Activated CD4-positive, alpha-beta T cell treated with anti-CD3 and anti-CD28 coated beads for 36 hours (primary cell): Measurements from ENCODE around the gene CACNA1D. TPM values are rescaled to one million over a fixed set of nuclear protein-coding genes. Genes with fewer than 3 reads are reported as not detected.
"Not testable (repeated sequence)": the region's sequence is repeated elsewhere in the genome, so short reads cannot be mapped to it uniquely, and the experiment has no call there.

Source experiments
- ATAC-seq: fragments of 200-7000 bp; cut with Tn5 transposase; one replicate; pipeline ENCODE4 v1.10.0; 2021; ENCODE audit warnings: mild to moderate bottlenecking, moderate library complexity
- CTCF ChIA-PET: fragments of 350-600 bp; sonication (Branson Sonifier 250); formaldehyde crosslinking; loops from one replicate; lab custom pipeline; 2021; ENCODE audit warnings: antibody characterized with exemption; lab: Charles Lee
- POLR2A ChIA-PET: fragments of 350-600 bp; sonication (Branson Sonifier 250); formaldehyde crosslinking; loops from one replicate; lab custom pipeline; 2021; ENCODE audit warnings: antibody characterized with exemption, inconsistent platforms; lab: Charles Lee
- DNase-seq: peaks from one replicate; pipeline ENCODE4 v3.0.0-alpha.2; 2020
- H3K27ac Mint-ChIP-seq: one replicate; pipeline ENCODE4 v1.8.0; 2021; ENCODE audit warnings: mixed read lengths
- H3K27me3 Mint-ChIP-seq: one replicate; pipeline ENCODE4 v1.8.0; 2021; ENCODE audit warnings: mixed read lengths
- H3K36me3 Mint-ChIP-seq: one replicate; pipeline ENCODE4 v1.8.0; 2021; ENCODE audit warnings: low read depth, mixed read lengths
- H3K4me1 Mint-ChIP-seq: one replicate; pipeline ENCODE4 v1.8.0; 2021; ENCODE audit warnings: mixed read lengths
- H3K4me3 Mint-ChIP-seq: one replicate; pipeline ENCODE4 v1.8.0; 2021; ENCODE audit warnings: mild to moderate bottlenecking, moderate library complexity, mixed read lengths
- H3K9me3 Mint-ChIP-seq: one replicate; pipeline ENCODE4 v1.8.0; 2021; ENCODE audit warnings: low read depth, mixed read lengths
- intact Hi-C, 2 experiments: fragments of 100-400 bp; cut with DNase I in 1 of 2; cut with micrococcal nuclease in 1 of 2; formaldehyde crosslinking; loops; one replicate each; pipeline versions ENCODE4 v1.14.2 to v1.15.1; 2022 to 2024; cut with DNase I, micrococcal nuclease
- total RNA-seq, 2 experiments: library from RNA; stranded (reverse); gene quantifications; one replicate each; pipeline ENCODE4 v1.2.3, GENCODE V29; 2021

CACNA1D gene
- total RNA-seq, 2 experiments from 2014 or later = 0.21 to 0.33 TPM

DNA sequence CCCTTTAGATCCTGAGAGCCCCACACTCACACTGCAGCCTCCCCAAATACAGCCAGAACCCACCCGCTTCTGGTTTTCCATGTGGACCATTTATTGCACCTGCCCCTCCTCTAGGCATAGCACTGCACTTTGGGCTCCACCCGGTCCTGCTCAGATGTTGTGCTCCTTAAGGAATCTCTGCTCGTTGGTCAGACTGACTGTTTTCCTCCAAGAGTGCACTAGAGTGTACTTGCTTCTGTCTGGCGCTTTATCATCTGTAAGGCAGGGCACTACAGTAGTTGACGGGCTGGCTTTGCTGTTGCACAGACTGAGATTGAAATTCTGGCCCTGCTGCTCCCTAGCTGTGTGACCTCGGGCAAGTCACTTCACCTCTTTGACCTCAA is 124.1 kb downstream of the CACNA1D start:
- ChIA-PET CTCF (no interaction called here), POLR2A (no interaction called here)
- H3K9me3 Mint-ChIP-seq = no peaks in the 10 kb centered on the region
- no peaks in the 10 kb centered on the region for H3K36me3 Mint-ChIP-seq
- intact Hi-C loops = no loop called here
- no peak overlapping the region for H3K4me3 Mint-ChIP-seq
- H3K27me3 Mint-ChIP-seq = peaks cover 15% of the 10 kb centered on the region
- DNase-seq (no peak), ATAC-seq (no peak)
- H3K27ac Mint-ChIP-seq = no peak overlapping the region
- H3K4me1 Mint-ChIP-seq = no peaks in the 10 kb centered on the region

- H3K27me3 Mint-ChIP-seq = peaks cover 17% of the 10 kb centered on the region
- H3K4me3 Mint-ChIP-seq = no peak overlapping the region
- CTCF ChIA-PET = no interaction called here
- intact Hi-C loops = no loop called here
- H3K9me3 Mint-ChIP-seq = no peaks in the 10 kb centered on the region
- ATAC-seq (no peak), DNase-seq (no peak)
- H3K4me1 Mint-ChIP-seq = no peaks in the 10 kb centered on the region
- POLR2A ChIA-PET = no interaction called here
- no peaks in the 10 kb centered on the region for H3K36me3 Mint-ChIP-seq
- H3K27ac Mint-ChIP-seq = no peak overlapping the region
Measured at GRCh38 chr3:53618936-53619335, 124.5 kb downstream of the CACNA1D start.

- no peak overlapping the region for H3K4me3 Mint-ChIP-seq
- intact Hi-C loops = no loop called here
Measured at GRCh38 chr3:53624061-53624857, 129.8 kb downstream of the CACNA1D start.

GRCh38 chr3:53626876-53627275 is 132.5 kb downstream of the CACNA1D start:
- ATAC-seq (no peak), DNase-seq (no peak)
- Mint-ChIP-seq H3K36me3 (no peaks in the 10 kb centered on the region), H3K4me3 (no peak overlapping the region), H3K9me3 (no peaks in the 10 kb centered on the region), H3K27me3 (peaks cover 27% of the 10 kb centered on the region), H3K27ac (no peak overlapping the region), H3K4me1 (no peaks in the 10 kb centered on the region)
- intact Hi-C loops = no loop called here
- ChIA-PET CTCF (no interaction called here), POLR2A (no interaction called here)

More at GRCh38 chr3:53624061-53624857, 129.8 kb downstream of the CACNA1D start:
- ChIA-PET POLR2A (no interaction called here), CTCF (no interaction called here)
- Mint-ChIP-seq H3K36me3 (no peaks in the 10 kb centered on the region), H3K9me3 (no peaks in the 10 kb centered on the region), H3K27me3 (peaks cover 22% of the 10 kb centered on the region), H3K4me1 (no peaks in the 10 kb centered on the region), H3K27ac (no peak overlapping the region)
- DNase-seq (no peak), ATAC-seq (no peak)

GRCh38 chr3:53628536-53629401 is 134.4 kb downstream of the CACNA1D start:
- DNase-seq (no peak), ATAC-seq (no peak)
- intact Hi-C loops = no loop called here
- ChIA-PET CTCF (no interaction called here), POLR2A (no interaction called here)
- no peaks in the 10 kb centered on the region for H3K9me3 Mint-ChIP-seq
- H3K4me1 Mint-ChIP-seq = no peaks in the 10 kb centered on the region
- H3K27me3 Mint-ChIP-seq = peaks cover 25% of the 10 kb centered on the region
- no peak overlapping the region for H3K4me3 Mint-ChIP-seq
- no peaks in the 10 kb centered on the region for H3K36me3 Mint-ChIP-seq
- H3K27ac Mint-ChIP-seq = no peak overlapping the region

GRCh38 chr3:53629402-53629723 is 135.0 kb downstream of the CACNA1D start:
- Mint-ChIP-seq H3K36me3 (no peaks in the 10 kb centered on the region), H3K4me3 (no peak overlapping the region), H3K27me3 (peaks cover 24% of the 10 kb centered on the region), H3K9me3 (no peaks in the 10 kb centered on the region), H3K27ac (no peak overlapping the region), H3K4me1 (no peaks in the 10 kb centered on the region)
- no peak for ATAC-seq
- ChIA-PET CTCF (no interaction called here), POLR2A (no interaction called here)
- no peak for DNase-seq
- intact Hi-C loops = no loop called here

- ChIA-PET POLR2A (no interaction called here), CTCF (interaction anchor here (0.9 kb wide), 1 partner anchor 13 kb away, joined by 3 read pairs; no protein-coding TSS in a partner anchor)
- H3K4me1 Mint-ChIP-seq = no peaks in the 10 kb centered on the region
- no peak overlapping the region for H3K4me3 Mint-ChIP-seq
- H3K36me3 Mint-ChIP-seq = no peaks in the 10 kb centered on the region
- no peak overlapping the region for H3K27ac Mint-ChIP-seq
- intact Hi-C loops = no loop called here
- no peaks in the 10 kb centered on the region for H3K9me3 Mint-ChIP-seq
- no peak for DNase-seq
- H3K27me3 Mint-ChIP-seq = peaks cover 21% of the 10 kb centered on the region
- no peak for ATAC-seq
Measured at GRCh38 chr3:53630547-53630946, 136.1 kb downstream of the CACNA1D start.

GRCh38 chr3:53633197-53633787 is 138.9 kb downstream of the CACNA1D start:
- Mint-ChIP-seq H3K27ac (no peak overlapping the region), H3K36me3 (no peaks in the 10 kb centered on the region), H3K27me3 (peaks cover 23% of the 10 kb centered on the region), H3K4me1 (no peaks in the 10 kb centered on the region), H3K9me3 (no peaks in the 10 kb centered on the region), H3K4me3 (no peak overlapping the region)
- intact Hi-C loops = no loop called here
- ATAC-seq (no peak), DNase-seq (no peak)
- ChIA-PET POLR2A (no interaction called here), CTCF (interaction anchor here (1.0 to 1.2 kb wide), 2 partner anchors 95 to 178 kb away, joined by 3 read pairs; no protein-coding TSS in a partner anchor)

- ATAC-seq (no peak), DNase-seq (no peak)
- Mint-ChIP-seq H3K9me3 (no peaks in the 10 kb centered on the region), H3K4me3 (no peak overlapping the region), H3K4me1 (no peaks in the 10 kb centered on the region), H3K27me3 (peaks cover 19% of the 10 kb centered on the region), H3K36me3 (no peaks in the 10 kb centered on the region), H3K27ac (no peak overlapping the region)
- CTCF ChIA-PET = interaction anchor here (0.5 to 0.6 kb wide), 2 partner anchors 89 to 433 kb away, joined by 3 to 4 read pairs; no protein-coding TSS in a partner anchor
- intact Hi-C loops = no loop called here
- POLR2A ChIA-PET = no interaction called here
Measured at GRCh38 chr3:53635041-53635440, 140.6 kb downstream of the CACNA1D start.

DNA sequence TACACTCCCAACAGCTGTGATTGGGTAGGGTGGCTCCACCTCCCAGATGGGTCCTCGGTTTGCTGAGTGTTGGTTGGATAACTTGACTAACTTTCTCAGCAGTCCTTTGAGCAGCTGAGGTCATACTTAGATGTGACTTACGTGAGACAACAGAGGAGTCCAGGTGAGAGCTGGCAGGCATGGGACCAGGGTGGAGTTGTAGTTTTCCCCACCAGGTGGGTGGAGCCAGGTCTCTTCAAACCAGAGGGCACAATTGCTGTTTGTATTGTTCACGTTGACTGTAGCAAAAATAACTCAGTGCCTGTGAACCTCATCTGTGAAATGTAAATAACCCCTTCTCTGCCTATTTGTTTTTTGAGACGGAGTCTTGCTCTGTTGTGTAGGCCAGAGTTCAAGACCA is 144.4 kb downstream of the CACNA1D start:
- intact Hi-C loops, H3K9me3 Mint-ChIP-seq, H3K27ac Mint-ChIP-seq, POLR2A ChIA-PET, H3K4me3 Mint-ChIP-seq, CTCF ChIA-PET, DNase-seq, H3K36me3 Mint-ChIP-seq, ATAC-seq, H3K4me1 Mint-ChIP-seq: not testable (repeated sequence)
- H3K27me3 Mint-ChIP-seq = peaks cover 10% of the 10 kb centered on the region

DNA sequence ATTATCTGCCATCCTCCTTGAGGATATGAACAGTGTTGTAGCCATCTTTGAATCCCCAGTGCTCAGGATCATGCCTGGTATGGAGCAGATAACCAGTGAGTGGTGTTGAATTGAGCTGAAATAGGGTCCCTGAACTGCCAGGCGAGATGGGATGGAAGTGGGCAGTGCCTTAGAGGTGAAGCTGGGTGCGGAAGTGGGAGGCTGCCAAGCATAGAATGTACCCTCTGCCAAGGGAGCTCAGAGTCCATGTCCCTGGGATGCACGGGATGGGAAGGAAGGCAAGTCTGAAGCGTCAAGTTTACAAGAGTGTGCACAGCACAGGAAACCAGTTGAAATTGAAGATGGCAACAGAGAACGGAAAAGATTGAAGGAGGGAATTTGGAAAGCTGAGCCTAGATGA is 147.0 kb downstream of the CACNA1D start:
- Mint-ChIP-seq H3K36me3 (no peaks in the 10 kb centered on the region), H3K27me3 (peaks cover 10% of the 10 kb centered on the region), H3K4me1 (no peaks in the 10 kb centered on the region), H3K4me3 (no peak overlapping the region), H3K9me3 (no peaks in the 10 kb centered on the region), H3K27ac (no peak overlapping the region)
- intact Hi-C loops = no loop called here
- POLR2A ChIA-PET = no interaction called here
- DNase-seq = no peak
- ATAC-seq = no peak
- CTCF ChIA-PET = no interaction called here
